Transverse colon (tissue), 4 donors: ENCODE data around the gene CEBPZ. TPM values are rescaled to one million over a fixed set of nuclear protein-coding genes. Genes with fewer than 3 reads are reported as not detected.

Experiments used
- DNase-seq: peaks from one replicate; pipeline ENCODE4 v3.0.0-alpha.2; 2019
- H3K27ac ChIP-seq, 4 donors: fragments of 200-600 bp; sonication (generic); 2 replicates each; pipeline ENCODE4 v1.5.1; 2016 to 2018; ENCODE audit warnings: inconsistent platforms in 4 of 4
- H3K27me3 ChIP-seq: fragments of 200-600 bp; sonication (generic); 2 replicates; pipeline ENCODE4 v1.5.1; 2017; ENCODE audit warnings: inconsistent platforms
- H3K36me3 ChIP-seq, 4 donors: fragments of 200-600 bp; sonication (generic); 2 replicates each; pipeline ENCODE4 v1.5.1; 2017 to 2019; ENCODE audit warnings: inconsistent platforms in 4 of 4
- H3K4me1 ChIP-seq, 4 donors: fragments of 200-600 bp; sonication (generic); 2 replicates each; pipeline ENCODE4 v1.5.1; 2017 to 2020; ENCODE audit warnings: inconsistent platforms in 4 of 4
- H3K4me3 ChIP-seq, 4 donors: fragments of 200-600 bp; sonication (generic); 1 replicate in 1 of 4; 2 replicates in 3 of 4; pipeline versions ENCODE4 v1.5.1 to v1.6.1; 2017 to 2019; ENCODE audit warnings: inconsistent platforms in 4 of 4
- H3K9me3 ChIP-seq, 2 donors: fragments of 200-600 bp; sonication (generic); 2 replicates each; pipeline ENCODE4 v1.5.1; 2017 to 2019; ENCODE audit warnings: inconsistent platforms in 2 of 2
- CTCF ChIP-seq, 5 experiments: fragments of 200-600 bp in 3 of 5; fragments of 450-650 bp in 2 of 5; sonication (generic) in 3 of 5; IDR thresholded peaks; 1 replicate in 2 of 5; 2 replicates in 3 of 5; pipeline ENCODE4 v1.5.1; 2016 to 2017; ENCODE audit warnings: antibody characterized with exemption in 5 of 5, inconsistent platforms in 3 of 5, mild to moderate bottlenecking in 2 of 5, moderate library complexity in 1 of 5
- EP300 ChIP-seq: sonication (generic); formaldehyde crosslinking; IDR thresholded peaks from one replicate; pipeline ENCODE4 v1.6.1; 2017; ENCODE audit warnings: antibody characterized with exemption, low read depth
- POLR2A ChIP-seq: fragments of 450-650 bp; IDR thresholded peaks from one replicate; pipeline ENCODE4 v1.6.1; 2016; ENCODE audit warnings: antibody characterized with exemption, mild to moderate bottlenecking, moderate library complexity
- POLR2AphosphoS5 ChIP-seq, 3 donors: sonication (generic); formaldehyde crosslinking; IDR thresholded peaks; one replicate each; pipeline ENCODE4 v1.6.1; 2016; ENCODE audit warnings: antibody characterized with exemption in 3 of 3
- WGBS, 2 donors: methylation state at CpG; one replicate each; pipeline ENCODE4 v1.1.5; 2018; ENCODE audit warnings: low coverage in 1 of 2; 5-methylcytosine and 5-hydroxymethylcytosine counted together
- in situ Hi-C, 4 donors: fragments of 200-750 bp; cut with MboI; loops; one replicate each; pipeline versions ENCODE4 v1.15.0 to v1.15.1; 2017; ENCODE audit warnings: low sequenced_read_pairs in 3 of 4, low pct_ligation_motif_present in 1 of 4, low pct_unique_long_range_greater_than_20kb in 1 of 4
- intact Hi-C: fragments of 100-400 bp; cut with DNase I; formaldehyde crosslinking; loops from one replicate; pipeline ENCODE4 v1.15.1; 2023; ENCODE audit warnings: low total_unique reads
- total RNA-seq, 4 donors: library from RNA; depleted of rRNA; stranded (reverse); fragments of >200 nt; gene quantifications; one replicate each; pipeline ENCODE4 v1.1.0, GENCODE V29; 2016

Gene CEBPZ
- total RNA-seq, 4 donors from 2014 or later: 9.4 to 235 (median 33.7) TPM

DNA sequence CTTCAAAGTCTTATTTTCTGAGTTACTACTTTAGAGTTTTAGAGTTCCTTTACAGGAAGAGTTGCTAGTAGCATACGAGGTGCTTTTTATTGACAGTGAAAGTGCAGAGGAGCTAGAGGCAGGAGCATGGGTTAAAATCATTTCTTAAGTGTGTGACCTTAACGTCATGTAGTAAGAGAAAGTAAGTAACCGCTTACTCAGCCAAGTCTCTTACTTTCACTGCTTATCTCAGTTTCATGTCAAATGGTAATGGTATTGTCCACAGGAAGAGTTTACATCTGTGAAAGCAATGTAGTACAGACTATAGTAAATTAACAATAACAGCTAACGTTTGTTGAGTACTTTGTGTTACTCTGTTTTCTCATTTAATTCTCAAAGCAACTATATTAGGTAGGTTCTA, 12.6 kb upstream of the CEBPZ start:
- H3K36me3 ChIP-seq: peaks cover 0 to 69% (median 21%) of the 10 kb centered on the region in 4 donors
- DNase-seq: no peak
- intact Hi-C loops (no loop called here), in situ Hi-C loops (no loop called here)
- no peak overlapping the region for H3K4me3 ChIP-seq
- H3K9me3 ChIP-seq: no peaks in the 10 kb centered on the region
- TF ChIP-seq CTCF (IDR thresholded peaks at IDR 0.05) (no peak), POLR2A (no peak), EP300 (no peak), POLR2AphosphoS5 (IDR thresholded peaks at IDR 0.05) (no peak)
- no peaks in the 10 kb centered on the region for H3K27me3 ChIP-seq
- no peak overlapping the region for H3K27ac ChIP-seq
- WGBS, 2 donors: 70 to 81% methylated on average over 4 of the region's 4 CpGs
- H3K4me1 ChIP-seq: no peaks in the 10 kb centered on the region

DNA sequence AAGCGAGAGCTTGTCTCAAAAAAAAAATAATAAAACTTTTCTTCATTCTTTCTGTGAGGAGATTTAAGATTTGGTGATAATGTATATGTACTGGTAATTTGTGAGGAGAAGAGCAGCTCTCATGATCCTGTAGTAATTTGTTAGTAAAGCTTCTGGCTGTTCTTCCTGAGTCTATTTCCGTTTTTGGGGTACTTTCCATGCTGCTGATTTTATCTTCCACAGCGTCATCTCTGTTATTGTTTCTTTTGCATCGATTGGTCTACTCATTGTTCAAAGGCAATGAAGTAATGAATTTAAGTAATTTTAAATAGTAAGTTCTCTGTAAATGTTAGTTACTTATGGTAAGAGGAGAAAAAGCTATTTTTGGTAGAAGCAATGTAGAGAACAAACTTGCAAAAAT, 12.0 kb upstream of the CEBPZ start:
- Histone ChIP-seq H3K4me1 (no peaks in the 10 kb centered on the region), H3K27ac (no peak overlapping the region), H3K4me3 (no peak overlapping the region), H3K9me3 (no peaks in the 10 kb centered on the region), H3K36me3 (peaks cover 0 to 63% (median 20%) of the 10 kb centered on the region in 4 donors), H3K27me3 (no peaks in the 10 kb centered on the region)
- no peak for TF ChIP-seq POLR2A
- TF ChIP-seq POLR2AphosphoS5 (IDR thresholded peaks at IDR 0.05): no peak
- TF ChIP-seq CTCF (IDR thresholded peaks at IDR 0.05): no peak
- TF ChIP-seq EP300: no peak
- in situ Hi-C loops: no loop called here
- no peak for DNase-seq
- intact Hi-C loops: no loop called here
- 88% methylated on average over 4 of the region's 4 CpGs for WGBS, 2 donors

- peak overlapping the region; percentile 76 to 80 (median 78) for H3K4me3 ChIP-seq
- WGBS, 2 donors: 16 to 29% methylated on average over 1 to 18 of the region's 18 CpGs
- TF ChIP-seq POLR2A (no peak), CTCF (IDR thresholded peaks at IDR 0.05) (no peak), POLR2AphosphoS5 (IDR thresholded peaks at IDR 0.05) (peak in 1 of 3 donors; percentile 18), EP300 (no peak)
- H3K4me1 ChIP-seq: peaks cover 0 to 31% (median 24%) of the 10 kb centered on the region in 4 donors
- DNase-seq: peak; percentile 19
- H3K9me3 ChIP-seq: no peaks in the 10 kb centered on the region
- H3K27me3 ChIP-seq: no peaks in the 10 kb centered on the region
- intact Hi-C loops: loop anchor here (10.0 kb wide), 1 partner anchor 78 kb away; the partner anchor contains the start of gene EIF2AK2
- peak overlapping the region; percentile 93 to 94 (median 94) for H3K27ac ChIP-seq
- H3K36me3 ChIP-seq: peaks cover 0 to 16% (median 6%) of the 10 kb centered on the region in 4 donors
- in situ Hi-C loops: no loop called here
Observed at GRCh38 chr2:37232131-37232933, 936 bp upstream of the CEBPZ start.

DNA sequence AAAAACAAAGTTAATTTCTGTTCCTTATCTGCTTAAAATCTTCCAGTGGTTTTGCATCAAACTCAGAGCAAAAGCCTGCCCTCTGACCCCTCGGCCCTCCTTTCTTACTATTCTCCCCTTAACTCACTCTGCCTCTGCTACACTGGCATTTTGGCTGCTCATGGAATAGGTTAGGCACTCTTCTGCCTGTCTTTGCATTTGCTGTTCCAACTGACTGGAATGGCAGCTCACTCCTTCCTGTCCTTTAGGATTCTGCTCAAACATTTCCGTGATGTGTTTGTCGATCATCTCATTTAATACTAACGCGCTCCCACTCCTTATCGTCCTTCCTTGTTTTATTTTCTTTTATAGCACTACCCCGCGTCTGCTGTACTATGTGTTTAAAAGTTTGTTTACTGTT, 815 bp downstream of the CEBPZ start:
- peaks cover 0 to 34% (median 24%) of the 10 kb centered on the region in 4 donors for H3K4me1 ChIP-seq
- WGBS, 2 donors: 0 to 2% methylated on average over 8 of the region's 8 CpGs
- DNase-seq: peak; percentile 12
- peak overlapping the region; percentile 76 to 80 (median 78) for H3K4me3 ChIP-seq
- intact Hi-C loops: loop anchor here (10.0 kb wide), 1 partner anchor 76 kb away; the partner anchor contains the start of gene EIF2AK2
- no peaks in the 10 kb centered on the region for H3K9me3 ChIP-seq
- no peak for TF ChIP-seq POLR2AphosphoS5 (IDR thresholded peaks at IDR 0.05)
- no peak for TF ChIP-seq POLR2A
- TF ChIP-seq CTCF (IDR thresholded peaks at IDR 0.05): no peak
- TF ChIP-seq EP300: no peak
- peaks cover 0 to 27% (median 10%) of the 10 kb centered on the region in 4 donors for H3K36me3 ChIP-seq
- in situ Hi-C loops: no loop called here
- no peaks in the 10 kb centered on the region for H3K27me3 ChIP-seq
- peak overlapping the region; percentile 93 to 94 (median 94) for H3K27ac ChIP-seq
